HG03432 (cell line): Measurements from ENCODE around the gene DEUP1.

Experiments used
- ATAC-seq: cut with Tn5 transposase; IDR thresholded peaks from one replicate; pipeline ENCODE4 v1.9.1; 2021; ENCODE audit warnings: mild to moderate bottlenecking, moderate library complexity; ENCODE audit not compliant: unreplicated experiment

Gene DEUP1

GRCh38 chr11:93477684-93478234 lies 147.2 kb downstream of the DEUP1 start:
- ATAC-seq: no peak

GRCh38 chr11:93478841-93479240 lies 148.3 kb downstream of the DEUP1 start:
- no peak for ATAC-seq

- ATAC-seq: no peak
Observed at GRCh38 chr11:93480256-93480655, 149.7 kb downstream of the DEUP1 start.

DNA sequence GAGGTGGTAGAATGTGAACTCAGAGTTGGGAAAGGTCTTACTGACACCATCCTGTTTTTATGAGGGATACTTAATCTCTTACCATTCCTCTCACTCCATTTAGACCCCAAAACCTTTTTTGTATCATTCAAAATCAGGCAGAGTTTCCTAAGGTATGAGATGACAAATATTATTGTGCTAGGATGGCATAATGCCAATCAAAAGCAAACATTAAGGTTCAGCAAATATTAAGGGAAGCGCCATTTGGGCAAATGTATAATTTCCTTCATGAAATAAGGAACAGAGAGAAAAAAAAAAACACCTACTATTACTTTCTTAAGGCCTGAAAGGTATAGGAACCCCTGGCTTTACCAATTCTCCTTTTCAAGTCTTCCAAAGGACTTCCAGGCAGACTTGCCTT lies 150.2 kb downstream of the DEUP1 start:
- no peak for ATAC-seq

DNA sequence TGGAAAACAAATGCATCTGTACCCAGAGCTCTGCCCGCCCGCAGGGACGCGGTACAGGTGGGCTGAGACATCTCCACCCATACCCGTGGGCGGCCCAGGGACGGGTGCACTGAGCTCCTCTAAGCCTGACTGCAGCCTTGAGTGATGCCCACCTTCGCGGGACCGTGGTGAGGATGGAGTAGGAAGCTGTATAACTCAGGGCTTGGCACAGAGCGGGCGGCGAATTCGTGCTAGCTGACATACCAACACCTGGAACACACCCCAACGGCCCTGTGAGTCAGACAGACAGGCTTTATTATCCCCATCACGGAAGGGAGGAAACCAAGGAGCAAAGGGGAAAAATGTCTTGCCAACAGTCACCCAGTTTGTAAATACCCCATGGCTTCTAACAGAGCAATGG lies 150.7 kb downstream of the DEUP1 start:
- ATAC-seq: no peak

- ATAC-seq: no peak
Observed at GRCh38 chr11:93481696-93482095, 151.2 kb downstream of the DEUP1 start.

DNA sequence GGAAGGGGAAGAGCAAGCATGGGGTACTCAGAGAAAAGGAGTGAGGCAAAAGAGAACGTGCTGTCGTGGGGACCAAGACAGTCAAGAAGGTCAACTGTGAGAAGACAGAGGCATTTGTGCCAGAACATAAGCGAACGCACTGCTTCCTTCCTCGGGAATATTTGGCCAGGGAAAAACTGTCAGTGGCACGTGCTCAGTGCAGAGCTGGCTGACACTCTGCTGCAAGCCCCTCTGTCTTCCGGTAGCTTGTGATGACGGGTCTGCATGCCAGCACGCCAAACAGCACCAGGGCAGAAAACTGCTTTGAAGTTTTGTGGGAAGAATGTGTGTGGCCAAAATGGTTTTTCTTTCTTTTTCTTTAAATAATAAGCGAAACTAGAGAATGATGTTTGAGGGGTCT lies 152.0 kb downstream of the DEUP1 start:
- ATAC-seq: no peak

- ATAC-seq: no peak
Observed at GRCh38 chr11:93484716-93485115, 154.2 kb downstream of the DEUP1 start.

DNA sequence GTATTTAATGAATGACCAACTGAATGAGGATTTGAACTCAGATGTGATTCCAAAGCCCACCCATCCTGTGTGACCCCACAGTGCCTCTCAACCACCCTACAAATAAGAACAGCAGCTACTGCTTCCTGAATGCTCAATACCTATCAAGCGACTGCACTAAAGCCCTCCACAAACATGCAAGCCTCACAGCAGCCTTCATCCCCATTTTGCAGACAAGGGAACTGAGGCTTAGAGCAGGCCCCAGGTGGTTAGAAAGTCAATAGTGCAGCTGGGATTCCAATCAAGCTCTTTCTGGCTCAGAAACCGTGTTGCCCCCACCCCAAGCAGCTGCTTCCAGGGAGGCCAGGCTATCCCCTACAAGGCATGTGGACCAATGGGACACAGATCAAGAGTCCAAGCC lies 155.4 kb downstream of the DEUP1 start:
- no peak for ATAC-seq

DNA sequence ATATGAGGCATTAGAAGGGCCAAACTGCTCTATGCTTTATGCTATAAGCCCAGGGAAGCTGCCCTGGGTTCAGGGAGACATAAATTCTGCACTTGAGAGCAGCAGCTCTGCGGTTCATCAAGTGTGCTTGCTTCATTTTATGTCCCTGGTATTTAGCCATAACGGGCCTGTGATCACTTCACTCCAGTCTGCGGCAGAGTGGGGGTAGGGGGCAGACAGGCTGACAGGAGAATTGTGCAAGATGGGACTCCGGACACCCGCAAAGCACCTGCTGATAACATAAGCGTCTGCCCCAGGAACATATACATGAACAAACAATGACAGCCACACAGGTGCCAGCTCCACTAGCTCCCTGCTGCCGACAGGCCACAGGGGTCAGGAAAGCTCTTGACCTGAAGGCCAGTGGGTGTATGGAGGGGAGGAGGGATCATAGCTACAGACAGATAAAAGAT lies 156.5 kb downstream of the DEUP1 start:
- ATAC-seq: no peak
